Esophagus squamous epithelium (tissue), 4 donors: ENCODE measurements around the gene KCNK17.

Source experiments
- CTCF ChIP-seq, 6 experiments: fragments of 450-650 bp in 4 of 6; fragments of 200-600 bp in 2 of 6; sonication (generic) in 2 of 6; IDR thresholded peaks; one replicate each; pipeline ENCODE4 v1.5.1; 2016 to 2019; ENCODE audit warnings: antibody characterized with exemption in 6 of 6, mild to moderate bottlenecking in 4 of 6, moderate library complexity in 4 of 6
- POLR2A ChIP-seq, 4 donors: fragments of 450-650 bp; IDR thresholded peaks; one replicate each; pipeline ENCODE4 v1.6.1; 2017; ENCODE audit warnings: antibody characterized with exemption in 4 of 4, mild to moderate bottlenecking in 4 of 4, moderate library complexity in 3 of 4

GRCh38 chr6:39289490-39289889 is 24.7 kb downstream of the KCNK17 start:
- TF ChIP-seq CTCF (IDR thresholded peaks at IDR 0.05) (no peak), POLR2A (IDR thresholded peaks at IDR 0.05) (no peak)
